RWPE2 (cell line): ENCODE data around the gene AFG1L.
"Not testable (repeated sequence)": the region's sequence is repeated elsewhere in the genome, so short reads cannot be mapped to it uniquely, and the experiment has no call there.

Source experiments
- ATAC-seq: fragments of 200-7000 bp; cut with Tn5 transposase; 3 replicates; pipeline ENCODE4 v1.9.1; 2021; ENCODE audit warnings: low read depth
- DNase-seq: peaks from one replicate; pipeline ENCODE4 v3.0.0-alpha.2; 2020; ENCODE audit warnings: low spot score
- H3K27ac ChIP-seq: fragments of 450-650 bp; 2 replicates; pipeline ENCODE4 v1.5.1; 2017; ENCODE audit warnings: mild to moderate bottlenecking; ENCODE audit not compliant: poor library complexity, severe bottlenecking
- H3K27me3 ChIP-seq: fragments of 250-450 bp; sonication (Bioruptor Pico); 2 replicates; pipeline ENCODE4 v1.5.1; 2021; ENCODE audit warnings: mild to moderate bottlenecking, moderate library complexity; ENCODE audit not compliant: insufficient read depth, poor library complexity, severe bottlenecking
- H3K36me3 ChIP-seq: fragments of 250-450 bp; sonication (Bioruptor Pico); 2 replicates; pipeline ENCODE4 v1.5.1; 2020; ENCODE audit warnings: low read depth, mild to moderate bottlenecking, moderate library complexity
- H3K4me1 ChIP-seq: fragments of 250-450 bp; sonication (Bioruptor Pico); 2 replicates; pipeline ENCODE4 v1.5.1; 2021; ENCODE audit warnings: mild to moderate bottlenecking, moderate library complexity; ENCODE audit not compliant: insufficient read depth, poor library complexity, severe bottlenecking
- H3K4me3 ChIP-seq: fragments of 250-450 bp; sonication (Bioruptor Pico); 2 replicates; pipeline ENCODE4 v1.5.1; 2021; ENCODE audit warnings: mild to moderate bottlenecking, moderate library complexity; ENCODE audit not compliant: severe bottlenecking
- H3K9me3 ChIP-seq: fragments of 250-450 bp; sonication (Bioruptor Pico); 2 replicates; pipeline ENCODE4 v1.5.1; 2021; ENCODE audit warnings: mild to moderate bottlenecking, moderate library complexity; ENCODE audit not compliant: severe bottlenecking
- TF ChIP-seq, protein P1 (sequence below): fragments of 450-650 bp; IDR thresholded peaks from one replicate; pipeline ENCODE4 v1.5.1; 2017; ENCODE audit warnings: mild to moderate bottlenecking, moderate library complexity; ENCODE audit not compliant: poor library complexity, severe bottlenecking

AFG1L gene

GRCh38 chr6:108395297-108395696 lies 100.4 kb downstream of the AFG1L start:
- TF ChIP-seq, protein P1, sequence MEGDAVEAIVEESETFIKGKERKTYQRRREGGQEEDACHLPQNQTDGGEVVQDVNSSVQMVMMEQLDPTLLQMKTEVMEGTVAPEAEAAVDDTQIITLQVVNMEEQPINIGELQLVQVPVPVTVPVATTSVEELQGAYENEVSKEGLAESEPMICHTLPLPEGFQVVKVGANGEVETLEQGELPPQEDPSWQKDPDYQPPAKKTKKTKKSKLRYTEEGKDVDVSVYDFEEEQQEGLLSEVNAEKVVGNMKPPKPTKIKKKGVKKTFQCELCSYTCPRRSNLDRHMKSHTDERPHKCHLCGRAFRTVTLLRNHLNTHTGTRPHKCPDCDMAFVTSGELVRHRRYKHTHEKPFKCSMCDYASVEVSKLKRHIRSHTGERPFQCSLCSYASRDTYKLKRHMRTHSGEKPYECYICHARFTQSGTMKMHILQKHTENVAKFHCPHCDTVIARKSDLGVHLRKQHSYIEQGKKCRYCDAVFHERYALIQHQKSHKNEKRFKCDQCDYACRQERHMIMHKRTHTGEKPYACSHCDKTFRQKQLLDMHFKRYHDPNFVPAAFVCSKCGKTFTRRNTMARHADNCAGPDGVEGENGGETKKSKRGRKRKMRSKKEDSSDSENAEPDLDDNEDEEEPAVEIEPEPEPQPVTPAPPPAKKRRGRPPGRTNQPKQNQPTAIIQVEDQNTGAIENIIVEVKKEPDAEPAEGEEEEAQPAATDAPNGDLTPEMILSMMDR = no peak
- Histone ChIP-seq H3K4me3 (no peak overlapping the region), H3K27ac (no peak overlapping the region), H3K4me1 (no peaks in the 10 kb centered on the region), H3K9me3 (no peaks in the 10 kb centered on the region), H3K27me3 (no peaks in the 10 kb centered on the region), H3K36me3 (no peaks in the 10 kb centered on the region)
- ATAC-seq (peak; percentile 78), DNase-seq (no peak)

DNA sequence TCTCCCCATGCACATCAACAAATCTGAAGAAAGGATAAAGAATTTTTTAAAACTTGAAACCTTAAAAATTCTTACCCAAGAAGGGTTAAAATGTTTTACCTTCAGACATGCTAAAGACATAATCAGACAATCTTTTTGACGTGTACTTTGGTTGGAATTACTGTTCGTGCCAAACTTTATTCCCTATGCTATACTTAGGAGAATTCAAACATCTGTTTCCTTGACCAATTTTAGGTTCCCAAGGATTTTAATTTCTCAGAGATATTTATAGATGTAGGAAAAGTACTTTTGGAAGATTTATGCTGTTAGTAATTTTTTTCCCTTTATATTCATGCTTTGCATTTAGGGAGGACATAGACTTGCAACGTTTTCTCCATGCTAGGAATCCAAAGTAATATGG lies 108.4 kb downstream of the AFG1L start:
- Histone ChIP-seq H3K27ac (no peak overlapping the region), H3K36me3 (no peaks in the 10 kb centered on the region), H3K9me3 (no peaks in the 10 kb centered on the region), H3K27me3 (no peaks in the 10 kb centered on the region), H3K4me1 (no peaks in the 10 kb centered on the region), H3K4me3 (no peak overlapping the region)
- TF ChIP-seq, protein P1 = no peak
- DNase-seq (no peak), ATAC-seq (no peak)

DNA sequence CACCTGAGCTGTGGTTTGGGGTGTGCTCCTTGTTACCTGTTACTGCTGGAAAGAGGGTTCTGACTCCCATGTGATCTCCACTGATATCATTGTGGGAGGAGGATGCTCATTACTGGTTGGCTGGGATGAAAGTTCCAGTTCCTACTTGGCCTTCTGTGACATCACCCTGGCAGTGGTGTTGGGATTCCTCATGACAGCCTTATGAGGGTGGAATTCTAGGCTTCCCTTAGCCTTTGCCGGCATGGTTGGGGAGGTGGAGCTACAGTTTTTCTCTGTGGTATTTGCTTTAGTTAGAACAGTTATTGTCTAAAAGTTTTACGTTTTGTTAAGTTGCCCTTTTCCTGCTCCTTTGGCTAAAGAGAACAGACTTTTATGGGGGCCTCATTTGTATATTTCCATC lies 112.1 kb downstream of the AFG1L start:
- ATAC-seq (no peak), DNase-seq (no peak)
- no peaks in the 10 kb centered on the region for H3K9me3 ChIP-seq
- H3K4me1 ChIP-seq = no peaks in the 10 kb centered on the region
- TF ChIP-seq, protein P1 = no peak
- H3K4me3 ChIP-seq = no peak overlapping the region
- H3K27ac ChIP-seq = no peak overlapping the region
- no peaks in the 10 kb centered on the region for H3K27me3 ChIP-seq
- no peaks in the 10 kb centered on the region for H3K36me3 ChIP-seq

DNA sequence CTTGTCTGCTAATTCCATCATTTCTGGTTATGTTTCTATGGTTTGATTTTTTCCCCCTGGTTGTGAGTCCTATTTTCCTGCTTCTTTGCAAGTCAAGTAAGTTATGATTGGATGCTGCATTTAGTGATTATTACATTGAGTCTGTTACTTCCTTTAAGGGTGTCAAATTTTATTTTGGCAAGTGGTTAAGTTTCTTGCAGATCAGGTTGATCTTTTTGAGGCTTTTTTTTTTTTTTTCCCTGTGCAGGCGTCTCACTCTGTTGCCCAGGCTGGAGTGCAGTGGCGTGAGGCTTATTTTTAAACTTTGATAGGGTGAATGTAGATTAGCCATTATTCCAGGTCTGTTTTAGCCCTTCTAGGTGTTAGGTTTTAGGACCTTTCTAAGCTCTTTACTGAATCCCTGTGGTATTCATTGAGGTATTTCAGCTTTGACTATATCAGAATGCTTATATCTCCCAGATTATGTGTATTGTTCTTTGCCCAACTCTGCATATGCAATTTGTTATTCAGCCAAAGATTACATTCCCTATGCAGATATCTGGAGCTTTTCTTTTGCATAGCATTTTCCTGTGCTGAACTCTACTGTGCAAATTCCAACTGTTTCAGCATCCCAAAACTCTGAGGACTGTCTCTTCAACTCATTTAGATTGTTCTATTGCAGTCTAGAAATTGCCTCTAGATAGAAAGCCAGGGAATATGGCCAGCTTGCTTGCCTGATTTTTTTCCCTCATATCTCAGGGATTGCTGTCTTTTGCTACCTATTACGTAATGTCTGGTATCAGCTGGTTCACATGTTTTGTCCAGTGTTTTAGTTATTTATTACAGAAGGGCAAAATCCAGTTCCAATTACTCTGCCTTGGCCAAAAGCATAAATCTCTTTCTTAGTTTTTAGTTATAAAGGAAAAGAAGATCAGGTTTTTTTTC lies 113.3 kb downstream of the AFG1L start:
- Histone ChIP-seq H3K9me3 (no peaks in the 10 kb centered on the region), H3K36me3 (no peaks in the 10 kb centered on the region), H3K4me3 (no peak overlapping the region), H3K4me1 (no peaks in the 10 kb centered on the region), H3K27me3 (no peaks in the 10 kb centered on the region), H3K27ac (no peak overlapping the region)
- no peak for DNase-seq
- TF ChIP-seq, protein P1 = no peak
- no peak for ATAC-seq

DNA sequence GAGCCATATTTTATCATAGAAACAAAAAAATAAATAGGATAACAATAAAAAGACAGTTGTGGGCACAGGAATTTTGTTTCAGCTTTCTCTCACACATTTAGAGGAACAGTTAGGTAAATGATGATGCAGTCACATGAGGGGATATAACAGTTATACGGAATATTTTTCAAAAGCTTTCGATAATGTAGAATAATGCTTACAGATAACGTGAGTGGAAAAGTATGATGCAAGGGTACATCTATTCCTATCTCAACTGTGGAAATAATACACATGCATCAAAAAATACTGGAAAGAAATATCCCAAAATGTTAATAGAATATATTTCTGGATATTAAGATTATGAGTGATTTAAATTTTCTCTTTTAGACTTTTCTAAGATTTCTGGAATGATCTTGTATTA lies 114.0 kb downstream of the AFG1L start:
- Histone ChIP-seq H3K27ac (no peak overlapping the region), H3K4me1 (no peaks in the 10 kb centered on the region), H3K4me3 (no peak overlapping the region), H3K9me3 (no peaks in the 10 kb centered on the region), H3K36me3 (no peaks in the 10 kb centered on the region), H3K27me3 (no peaks in the 10 kb centered on the region)
- ATAC-seq (no peak), DNase-seq (no peak)
- TF ChIP-seq, protein P1 = no peak

- not testable (repeated sequence) for ATAC-seq
These were observed 121.4 kb downstream of the AFG1L start for GRCh38 chr6:108416047-108416833.

More at GRCh38 chr6:108416047-108416833, 121.4 kb downstream of the AFG1L start:
- DNase-seq, H3K4me3 ChIP-seq, H3K9me3 ChIP-seq, H3K27ac ChIP-seq, H3K36me3 ChIP-seq, H3K27me3 ChIP-seq, H3K4me1 ChIP-seq: not testable (repeated sequence)
